Stromal cell of bone marrow (primary cell): Measurements from ENCODE around the gene F2RL3.
"Not testable (repeated sequence)": the region's sequence is repeated elsewhere in the genome, so short reads cannot be mapped to it uniquely, and the experiment has no call there.

Experiments used
- DNase-seq: peaks from one replicate; pipeline ENCODE4 v3.0.0-alpha.2; 2012; ENCODE audit warnings: low read depth

The F2RL3 gene

GRCh38 chr19:16922592-16922934 lies 33.8 kb downstream of the F2RL3 start:
- DNase-seq, result no peak

GRCh38 chr19:16922949-16923348 lies 34.1 kb downstream of the F2RL3 start:
- DNase-seq, result no peak

GRCh38 chr19:16927883-16928282 lies 39.1 kb downstream of the F2RL3 start:
- no peak for DNase-seq

- DNase-seq, result no peak
Observed at GRCh38 chr19:16928351-16928750, 39.6 kb downstream of the F2RL3 start.

- no peak for DNase-seq
Observed at GRCh38 chr19:16928916-16929315, 40.1 kb downstream of the F2RL3 start.

- no peak for DNase-seq
Observed at GRCh38 chr19:16930753-16931152, 42.0 kb downstream of the F2RL3 start.

GRCh38 chr19:16931306-16931705 lies 42.5 kb downstream of the F2RL3 start:
- no peak for DNase-seq

- no peak for DNase-seq
Observed at GRCh38 chr19:16934489-16934888, 45.7 kb downstream of the F2RL3 start.

GRCh38 chr19:16936901-16937300 lies 48.1 kb downstream of the F2RL3 start:
- no peak for DNase-seq

GRCh38 chr19:16937796-16938195 lies 49.0 kb downstream of the F2RL3 start:
- DNase-seq, result not testable (repeated sequence)

GRCh38 chr19:16938211-16938610 lies 49.4 kb downstream of the F2RL3 start:
- DNase-seq, result no peak

GRCh38 chr19:16940063-16940462 lies 51.3 kb downstream of the F2RL3 start:
- not testable (repeated sequence) for DNase-seq

GRCh38 chr19:16940626-16941025 lies 51.8 kb downstream of the F2RL3 start:
- DNase-seq, result no peak
